ENCODE data around the gene MCAM.

DNA sequence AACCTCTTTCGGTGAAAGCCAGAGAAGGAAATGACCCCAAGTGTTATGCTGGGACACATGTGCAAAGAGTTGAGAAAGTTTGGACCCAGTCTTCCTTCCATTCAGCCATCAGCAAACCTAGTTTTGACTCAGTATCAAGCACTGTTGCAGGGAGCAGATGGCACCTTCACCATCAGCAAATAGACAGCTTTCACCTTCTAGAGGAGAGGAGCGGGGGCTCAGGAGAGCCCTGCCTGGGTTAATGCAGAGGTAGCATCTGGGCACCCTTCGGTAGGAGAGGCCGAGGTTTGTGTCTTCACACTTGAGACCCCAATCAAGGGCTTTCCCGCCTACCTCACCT is 45.8 kb upstream of the MCAM start:
- TF ChIP-seq OSR1 (CRISPR knock-in tag; IDR thresholded peaks at IDR 0.05) (no peak), ISL1 (CRISPR knock-in tag; IDR thresholded peaks at IDR 0.05) (no peak), RARB (CRISPR knock-in tag; IDR thresholded peaks at IDR 0.05) (no peak), CSDC2 (CRISPR knock-in tag; IDR thresholded peaks at IDR 0.05) (no peak), TOX (CRISPR knock-in tag; IDR thresholded peaks at IDR 0.05; ENCODE audit: borderline replicate concordance) (no peak), ZNF70 (CRISPR knock-in tag; IDR thresholded peaks at IDR 0.05) (no peak), ZFP3 (CRISPR knock-in tag; IDR thresholded peaks at IDR 0.05) (no peak), ESRRG (CRISPR knock-in tag; IDR thresholded peaks at IDR 0.05) (no peak), ARNTL (CRISPR knock-in tag; IDR thresholded peaks at IDR 0.05; ENCODE audit: borderline replicate concordance, low read depth) (no peak), ZNF565 (CRISPR knock-in tag; conservative IDR thresholded peaks at IDR 0.05; ENCODE audit: low read depth) (no peak), PPARA (CRISPR knock-in tag; IDR thresholded peaks at IDR 0.05; ENCODE audit: borderline replicate concordance) (no peak), GLIS3 (CRISPR knock-in tag; IDR thresholded peaks at IDR 0.05) (no peak)
- TF ChIP-seq, protein P1, sequence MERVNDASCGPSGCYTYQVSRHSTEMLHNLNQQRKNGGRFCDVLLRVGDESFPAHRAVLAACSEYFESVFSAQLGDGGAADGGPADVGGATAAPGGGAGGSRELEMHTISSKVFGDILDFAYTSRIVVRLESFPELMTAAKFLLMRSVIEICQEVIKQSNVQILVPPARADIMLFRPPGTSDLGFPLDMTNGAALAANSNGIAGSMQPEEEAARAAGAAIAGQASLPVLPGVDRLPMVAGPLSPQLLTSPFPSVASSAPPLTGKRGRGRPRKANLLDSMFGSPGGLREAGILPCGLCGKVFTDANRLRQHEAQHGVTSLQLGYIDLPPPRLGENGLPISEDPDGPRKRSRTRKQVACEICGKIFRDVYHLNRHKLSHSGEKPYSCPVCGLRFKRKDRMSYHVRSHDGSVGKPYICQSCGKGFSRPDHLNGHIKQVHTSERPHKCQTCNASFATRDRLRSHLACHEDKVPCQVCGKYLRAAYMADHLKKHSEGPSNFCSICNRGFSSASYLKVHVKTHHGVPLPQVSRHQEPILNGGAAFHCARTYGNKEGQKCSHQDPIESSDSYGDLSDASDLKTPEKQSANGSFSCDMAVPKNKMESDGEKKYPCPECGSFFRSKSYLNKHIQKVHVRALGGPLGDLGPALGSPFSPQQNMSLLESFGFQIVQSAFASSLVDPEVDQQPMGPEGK (CRISPR knock-in tag; IDR thresholded peaks at IDR 0.05; ENCODE audit: borderline replicate concordance), result no peak
- TF ChIP-seq, protein P2, sequence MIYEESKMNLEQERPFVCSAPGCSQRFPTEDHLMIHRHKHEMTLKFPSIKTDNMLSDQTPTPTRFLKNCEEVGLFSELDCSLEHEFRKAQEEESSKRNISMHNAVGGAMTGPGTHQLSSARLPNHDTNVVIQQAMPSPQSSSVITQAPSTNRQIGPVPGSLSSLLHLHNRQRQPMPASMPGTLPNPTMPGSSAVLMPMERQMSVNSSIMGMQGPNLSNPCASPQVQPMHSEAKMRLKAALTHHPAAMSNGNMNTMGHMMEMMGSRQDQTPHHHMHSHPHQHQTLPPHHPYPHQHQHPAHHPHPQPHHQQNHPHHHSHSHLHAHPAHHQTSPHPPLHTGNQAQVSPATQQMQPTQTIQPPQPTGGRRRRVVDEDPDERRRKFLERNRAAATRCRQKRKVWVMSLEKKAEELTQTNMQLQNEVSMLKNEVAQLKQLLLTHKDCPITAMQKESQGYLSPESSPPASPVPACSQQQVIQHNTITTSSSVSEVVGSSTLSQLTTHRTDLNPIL (CRISPR knock-in tag; IDR thresholded peaks at IDR 0.05; ENCODE audit: low read depth), result no peak

All from SK-N-SH treated with all-trans-retinoic acid at 6 μM for 48 hours (cell line).